Measurements from ENCODE around the gene ZBTB12.

ZBTB12 gene

GRCh38 chr6:31901953-31902643, at the start of gene ZBTB12:
Gene ZBTB12 (minus strand): TSS chr6:31902086. CDS start chr6:31901305, 781 bp downstream.
- TF ChIP-seq POLR2A (IDR thresholded peaks at IDR 0.05; ENCODE audit: low read length) = peak; percentile 64
- TF ChIP-seq GATA1 (IDR thresholded peaks at IDR 0.05; ENCODE audit: low read depth, low read length) = no peak
- DNase-seq = peak; percentile 79 to 81

GRCh38 chr6:31949926-31950548, 48.2 kb upstream of the ZBTB12 start:
- DNase-seq = no peak
- TF ChIP-seq GATA1 (IDR thresholded peaks at IDR 0.05; ENCODE audit: low read depth, low read length) (no peak), POLR2A (IDR thresholded peaks at IDR 0.05; ENCODE audit: low read length) (peak; percentile 15)

- TF ChIP-seq POLR2A (IDR thresholded peaks at IDR 0.05; ENCODE audit: low read length) (no peak), GATA1 (IDR thresholded peaks at IDR 0.05; ENCODE audit: low read depth, low read length) (no peak)
- peak; percentile 65 to 71 for DNase-seq
Observed at GRCh38 chr6:31948753-31949413, 47.0 kb upstream of the ZBTB12 start.

GRCh38 chr6:31948306-31948705, 46.4 kb upstream of the ZBTB12 start:
- no peak for TF ChIP-seq POLR2A (IDR thresholded peaks at IDR 0.05; ENCODE audit: low read length)
- DNase-seq = no peak

- TF ChIP-seq POLR2A (IDR thresholded peaks at IDR 0.05; ENCODE audit: low read length) (no peak), GATA1 (IDR thresholded peaks at IDR 0.05; ENCODE audit: low read depth, low read length) (no peak)
- no peak for DNase-seq
Observed at GRCh38 chr6:31947864-31948263, 46.0 kb upstream of the ZBTB12 start.

- no peak for DNase-seq
- no peak for TF ChIP-seq POLR2A (IDR thresholded peaks at IDR 0.05; ENCODE audit: low read length)
- TF ChIP-seq GATA1 (IDR thresholded peaks at IDR 0.05; ENCODE audit: low read depth, low read length) = no peak
Observed at GRCh38 chr6:31947070-31947675, 45.3 kb upstream of the ZBTB12 start.

GRCh38 chr6:31946370-31946885, 44.5 kb upstream of the ZBTB12 start:
- no peak for DNase-seq
- TF ChIP-seq GATA1 (IDR thresholded peaks at IDR 0.05; ENCODE audit: low read depth, low read length) (no peak), POLR2A (IDR thresholded peaks at IDR 0.05; ENCODE audit: low read length) (no peak)

- TF ChIP-seq GATA1 (IDR thresholded peaks at IDR 0.05; ENCODE audit: low read depth, low read length) (no peak), POLR2A (IDR thresholded peaks at IDR 0.05; ENCODE audit: low read length) (no peak)
Observed at GRCh38 chr6:31945507-31946369, 43.9 kb upstream of the ZBTB12 start, which contains the start of gene CFB. Gene CFB (plus strand): TSS chr6:31946095. CDS start chr6:31946222, 127 bp downstream.

GRCh38 chr6:31945154-31945506, 43.2 kb upstream of the ZBTB12 start:
- no peak for DNase-seq
- no peak for TF ChIP-seq GATA1 (IDR thresholded peaks at IDR 0.05; ENCODE audit: low read depth, low read length)
- no peak for TF ChIP-seq POLR2A (IDR thresholded peaks at IDR 0.05; ENCODE audit: low read length)

More at GRCh38 chr6:31945507-31946369, 43.9 kb upstream of the ZBTB12 start, which contains the start of gene CFB:
- DNase-seq = no peak

- no peak for DNase-seq
- TF ChIP-seq GATA1 (IDR thresholded peaks at IDR 0.05; ENCODE audit: low read depth, low read length) = no peak
Observed at GRCh38 chr6:31943742-31944141, 41.9 kb upstream of the ZBTB12 start.

- DNase-seq = no peak
Observed at GRCh38 chr6:31940256-31940664, 38.4 kb upstream of the ZBTB12 start.

GRCh38 chr6:31935823-31936222, 33.9 kb upstream of the ZBTB12 start:
- TF ChIP-seq POLR2A (IDR thresholded peaks at IDR 0.05; ENCODE audit: low read length) = no peak
- TF ChIP-seq GATA1 (IDR thresholded peaks at IDR 0.05; ENCODE audit: low read depth, low read length) = no peak
- no peak for DNase-seq

More at GRCh38 chr6:31940256-31940664, 38.4 kb upstream of the ZBTB12 start:
- no peak for TF ChIP-seq POLR2A (IDR thresholded peaks at IDR 0.05; ENCODE audit: low read length)
- no peak for TF ChIP-seq GATA1 (IDR thresholded peaks at IDR 0.05; ENCODE audit: low read depth, low read length)

- no peak for DNase-seq
- no peak for TF ChIP-seq GATA1 (IDR thresholded peaks at IDR 0.05; ENCODE audit: low read depth, low read length)
- TF ChIP-seq POLR2A (IDR thresholded peaks at IDR 0.05; ENCODE audit: low read length) = no peak
Observed at GRCh38 chr6:31935021-31935420, 33.1 kb upstream of the ZBTB12 start.
